Neural crest cell (in vitro differentiated cells): Measurements from ENCODE around the gene FAM217A. TPM values are rescaled to one million over a fixed set of nuclear protein-coding genes. Genes with fewer than 3 reads are reported as not detected.

Source experiments
- DNase-seq: peaks from one replicate; pipeline ENCODE4 v3.0.0; 2021; ENCODE audit warnings: low read depth, mixed read lengths, low spot score
- H3K27ac Mint-ChIP-seq: one replicate; pipeline ENCODE4 v1.8.0; 2021; ENCODE audit warnings: mild to moderate bottlenecking, mixed read lengths; ENCODE audit not compliant: unreplicated experiment
- H3K27me3 Mint-ChIP-seq: 2 replicates; pipeline ENCODE4 v1.8.0; 2021; ENCODE audit warnings: low read depth, mild to moderate bottlenecking, mixed read lengths
- H3K36me3 Mint-ChIP-seq: 2 replicates; pipeline ENCODE4 v1.8.0; 2021; ENCODE audit warnings: low read depth, mild to moderate bottlenecking, mixed read lengths
- H3K4me1 Mint-ChIP-seq: 2 replicates; pipeline ENCODE4 v1.8.0; 2021; ENCODE audit warnings: mixed read lengths
- H3K4me3 Mint-ChIP-seq: one replicate; pipeline ENCODE4 v1.8.0; 2021; ENCODE audit warnings: mild to moderate bottlenecking, mixed read lengths
- H3K9me3 Mint-ChIP-seq: 2 replicates; pipeline ENCODE4 v1.8.0; 2021; ENCODE audit warnings: mixed read lengths
- long read RNA-seq: library from polyadenylated mRNA; unstranded; transcript quantifications from one replicate; pipeline ENCODE4 v2.0.0, GENCODE V29; 2020
- total RNA-seq: library from RNA; stranded (reverse); gene quantifications from 2 replicates; pipeline ENCODE4 v1.2.1, GENCODE V29; 2021
- TF ChIP-seq, protein P1 (sequence below): fragments of 200-600 bp; sonication (generic); conservative IDR thresholded peaks from 2 replicates; pipeline ENCODE4 v1.5.0; 2021; ENCODE audit warnings: antibody characterized with exemption, mild to moderate bottlenecking

Gene FAM217A, protein sequence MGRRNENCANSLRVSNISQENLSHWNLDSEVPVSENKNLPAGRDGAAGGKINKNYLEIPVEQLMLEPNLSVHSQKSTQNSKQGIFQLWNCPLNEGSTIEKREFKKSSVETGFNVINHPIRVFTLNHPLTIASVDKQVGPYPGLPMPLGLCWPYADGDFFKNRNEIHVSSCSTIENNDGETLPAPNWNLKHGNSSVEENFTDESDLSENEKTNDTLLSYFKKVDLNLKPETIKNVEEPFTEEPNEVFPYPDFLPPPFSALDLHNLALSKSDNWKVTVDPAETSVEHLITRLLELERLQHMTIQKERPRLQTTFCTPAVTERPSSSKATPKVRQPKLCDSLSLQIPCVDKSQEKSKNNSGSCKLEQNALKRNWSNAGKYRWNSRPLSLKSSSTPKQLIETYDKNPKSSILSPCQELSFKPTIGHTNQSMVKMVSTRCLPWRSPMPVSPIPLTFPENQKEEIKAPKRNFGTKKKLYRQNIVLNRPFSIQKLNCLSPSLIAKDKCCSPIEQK
- not detected in 2 replicates for total RNA-seq
- long read RNA-seq, partial matches to known transcripts = 0 of 1 reads
- long read RNA-seq, other reads (novel, unspliced or antisense) = 1 of 1 reads

DNA sequence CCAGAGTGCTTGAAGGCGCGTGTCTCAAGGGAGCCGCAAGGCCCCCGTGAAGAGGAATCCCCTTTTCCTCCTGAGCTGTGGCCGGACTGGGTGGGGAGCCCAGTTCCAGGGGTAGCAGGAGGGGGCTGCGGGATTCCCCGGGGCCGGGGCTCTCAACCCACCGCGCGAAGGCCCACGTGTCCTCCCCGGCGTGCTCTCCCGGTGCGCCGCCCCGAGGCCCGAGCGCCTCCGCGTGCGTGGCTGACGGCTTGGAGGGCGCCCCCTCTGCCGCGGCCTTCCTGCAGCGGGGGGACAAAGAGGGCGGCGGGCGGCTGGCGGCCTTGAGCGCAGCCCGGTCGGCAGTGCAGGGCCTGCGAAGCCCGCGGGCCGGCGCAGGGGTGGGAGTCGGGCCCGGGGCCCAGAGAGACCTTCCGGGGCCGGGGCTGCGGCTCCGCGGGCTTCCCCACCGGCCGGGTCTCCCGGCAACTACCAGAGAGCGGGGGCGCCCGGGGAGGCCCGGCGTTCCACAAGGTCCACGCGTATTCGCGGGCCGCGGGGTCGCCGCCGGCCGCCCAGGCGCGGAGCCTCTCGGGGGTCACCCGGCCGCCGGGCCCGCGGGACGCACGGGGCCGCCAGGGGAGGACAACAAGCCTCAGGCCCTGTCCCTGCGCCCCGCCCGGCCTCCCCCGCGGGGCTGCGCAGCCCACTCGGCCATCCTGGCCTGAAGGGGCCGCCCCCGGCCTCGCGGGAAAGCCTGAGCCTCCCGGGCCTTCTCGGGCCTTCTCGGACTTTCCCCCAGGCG lies at the start of gene FAM217A:
FAM217A (minus strand) TSS at position 447 of the 781 bp plus-strand sequence. CDS start 1,723 bp downstream, outside the sequence.
- no peaks in the 10 kb centered on the region for H3K9me3 Mint-ChIP-seq
- H3K36me3 Mint-ChIP-seq = no peaks in the 10 kb centered on the region
- no peak within 1 kb of the TSS for H3K27ac Mint-ChIP-seq
- no peak for DNase-seq
- no peaks in the 10 kb centered on the region for H3K27me3 Mint-ChIP-seq
- H3K4me3 Mint-ChIP-seq = no peak within 1 kb of the TSS
- H3K4me1 Mint-ChIP-seq = peaks cover 11% of the 10 kb centered on the region
- TF ChIP-seq, protein P1, sequence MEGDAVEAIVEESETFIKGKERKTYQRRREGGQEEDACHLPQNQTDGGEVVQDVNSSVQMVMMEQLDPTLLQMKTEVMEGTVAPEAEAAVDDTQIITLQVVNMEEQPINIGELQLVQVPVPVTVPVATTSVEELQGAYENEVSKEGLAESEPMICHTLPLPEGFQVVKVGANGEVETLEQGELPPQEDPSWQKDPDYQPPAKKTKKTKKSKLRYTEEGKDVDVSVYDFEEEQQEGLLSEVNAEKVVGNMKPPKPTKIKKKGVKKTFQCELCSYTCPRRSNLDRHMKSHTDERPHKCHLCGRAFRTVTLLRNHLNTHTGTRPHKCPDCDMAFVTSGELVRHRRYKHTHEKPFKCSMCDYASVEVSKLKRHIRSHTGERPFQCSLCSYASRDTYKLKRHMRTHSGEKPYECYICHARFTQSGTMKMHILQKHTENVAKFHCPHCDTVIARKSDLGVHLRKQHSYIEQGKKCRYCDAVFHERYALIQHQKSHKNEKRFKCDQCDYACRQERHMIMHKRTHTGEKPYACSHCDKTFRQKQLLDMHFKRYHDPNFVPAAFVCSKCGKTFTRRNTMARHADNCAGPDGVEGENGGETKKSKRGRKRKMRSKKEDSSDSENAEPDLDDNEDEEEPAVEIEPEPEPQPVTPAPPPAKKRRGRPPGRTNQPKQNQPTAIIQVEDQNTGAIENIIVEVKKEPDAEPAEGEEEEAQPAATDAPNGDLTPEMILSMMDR = no peak

DNA sequence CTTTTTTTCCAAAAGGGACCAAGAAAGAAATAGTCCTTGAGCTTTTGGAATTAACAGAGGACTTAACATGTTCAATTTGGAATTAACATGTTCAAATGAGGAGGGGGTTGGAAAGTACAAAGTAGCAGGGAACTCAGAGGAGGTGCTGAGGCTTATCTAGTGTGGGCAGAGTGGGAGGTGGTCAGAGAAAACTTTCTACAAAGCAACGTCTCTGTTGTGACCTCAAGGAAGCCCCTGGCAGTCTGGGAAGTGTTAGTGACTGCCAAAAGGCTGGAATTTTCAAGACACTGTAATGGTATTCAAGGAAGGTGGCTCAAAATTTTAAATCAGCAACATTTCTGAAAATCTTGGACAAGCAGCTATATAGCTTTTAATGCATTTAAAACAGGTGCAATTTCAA lies 49.1 kb upstream of the FAM217A start:
- TF ChIP-seq, protein P1 = no peak
- H3K4me1 Mint-ChIP-seq = peaks cover 3% of the 10 kb centered on the region
- peaks cover 29% of the 10 kb centered on the region for H3K36me3 Mint-ChIP-seq
- H3K27me3 Mint-ChIP-seq = no peaks in the 10 kb centered on the region
- no peak overlapping the region for H3K4me3 Mint-ChIP-seq
- no peak overlapping the region for H3K27ac Mint-ChIP-seq
- no peak for DNase-seq
- H3K9me3 Mint-ChIP-seq = peaks cover 3% of the 10 kb centered on the region

DNA sequence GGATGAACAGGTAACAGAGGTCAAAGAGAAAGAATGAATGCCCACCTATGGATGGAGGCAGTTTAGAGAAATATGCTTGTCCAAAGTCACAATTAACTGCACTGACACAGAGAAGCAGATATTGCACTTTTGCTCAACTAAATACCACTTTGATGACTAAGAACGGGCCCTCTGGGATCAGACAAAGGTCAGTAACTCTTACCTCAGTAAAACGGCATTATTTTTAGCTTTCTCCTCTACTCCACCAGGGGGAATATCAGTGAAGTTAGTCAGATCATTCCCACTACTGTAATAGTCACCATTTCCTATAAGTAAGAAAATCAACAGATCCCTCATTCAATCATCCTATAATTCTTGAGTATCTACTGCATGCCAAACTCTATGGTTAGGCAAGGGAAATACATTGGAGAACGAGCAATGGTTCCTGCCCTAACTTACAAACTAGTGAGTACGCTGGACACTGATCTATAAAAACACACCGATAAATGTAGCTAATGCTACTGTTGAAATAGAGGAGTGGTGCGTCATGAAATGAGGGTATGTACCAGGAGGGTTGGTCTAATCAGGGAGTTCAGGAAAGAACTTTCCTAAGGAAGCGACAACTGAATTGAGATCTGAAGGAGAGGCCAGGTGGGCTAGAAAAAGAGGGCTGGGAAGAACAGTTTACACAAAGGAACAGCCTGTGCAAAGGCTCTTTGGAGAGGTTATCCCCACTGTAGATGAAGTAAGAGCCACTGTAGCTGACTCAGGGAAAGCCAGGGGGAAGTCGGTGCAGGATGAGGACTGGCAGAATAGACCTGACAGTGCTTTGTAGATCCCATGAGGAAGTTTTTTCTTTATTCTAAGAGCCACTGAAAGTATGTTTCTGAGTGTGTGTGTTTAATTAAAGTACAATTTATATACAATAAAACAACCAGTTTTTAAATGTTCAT lies 47.3 kb upstream of the FAM217A start:
- TF ChIP-seq, protein P1 = peak; percentile 39
- Mint-ChIP-seq H3K27ac (no peak overlapping the region), H3K36me3 (peaks cover 20% of the 10 kb centered on the region), H3K9me3 (no peaks in the 10 kb centered on the region), H3K4me1 (no peaks in the 10 kb centered on the region), H3K4me3 (no peak overlapping the region), H3K27me3 (no peaks in the 10 kb centered on the region)
- no peak for DNase-seq

DNA sequence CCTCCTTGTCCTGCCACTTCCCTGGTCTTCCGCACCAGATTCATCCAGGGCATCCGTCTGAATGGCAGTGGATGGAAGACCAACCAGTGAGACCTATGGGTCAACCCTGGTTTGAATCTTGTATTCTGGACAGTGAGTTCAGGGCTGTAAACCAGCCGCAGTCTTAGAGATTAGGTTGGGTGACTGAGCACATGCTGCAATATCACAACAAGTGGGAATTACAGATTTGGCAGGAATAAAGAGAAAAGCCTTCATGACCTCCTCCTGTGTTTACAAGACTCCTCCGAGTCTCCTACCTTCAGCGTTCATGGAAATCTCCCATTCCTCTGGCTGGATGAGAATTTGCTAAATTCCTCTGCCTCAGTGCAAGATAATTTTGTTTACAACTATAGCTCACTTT lies 46.6 kb upstream of the FAM217A start:
- TF ChIP-seq, protein P1 = no peak
- Mint-ChIP-seq H3K4me1 (no peaks in the 10 kb centered on the region), H3K4me3 (no peak overlapping the region), H3K27ac (no peak overlapping the region), H3K9me3 (no peaks in the 10 kb centered on the region), H3K36me3 (peaks cover 24% of the 10 kb centered on the region), H3K27me3 (no peaks in the 10 kb centered on the region)
- DNase-seq = no peak

- Mint-ChIP-seq H3K4me1 (no peaks in the 10 kb centered on the region), H3K27ac (no peak overlapping the region), H3K4me3 (no peak overlapping the region), H3K9me3 (no peaks in the 10 kb centered on the region), H3K36me3 (peaks cover 25% of the 10 kb centered on the region), H3K27me3 (no peaks in the 10 kb centered on the region)
- DNase-seq = no peak
- TF ChIP-seq, protein P1 = no peak
Observed at GRCh38 chr6:4124351-4124750, 45.4 kb upstream of the FAM217A start.
